Skeletal muscle tissue (tissue), 2 donors: ENCODE data around the gene TARS3. TPM values are rescaled to one million over a fixed set of nuclear protein-coding genes. Genes with fewer than 3 reads are reported as not detected.

ENCODE experiments used
- small RNA-seq: library from RNA; depleted of rRNA; stranded (forward); fragments of <200 nt; gene quantifications from one replicate; pipeline ENCODE3, GENCODE V24; 2014
- total RNA-seq: library from RNA; depleted of rRNA; stranded (reverse); fragments of >200 nt; gene quantifications from one replicate; pipeline ENCODE4 v1.2.3, GENCODE V29; 2014

Gene TARS3
- total RNA-seq, 1 donor from 2014 or later, result 21.4 TPM

Small RNA genes lying within 50 kb of the gene (small RNA-seq; reads per million reads assigned to genes)
- gene RN7SL209P (not detected), gene RNU6-807P (not detected)

Other genes with a start within 250 kb of the TARS3 start
- 11.5 TPM for gene PCSK6, start 234.8 kb downstream of the TARS3 start, total RNA-seq
- gene TM2D3, start 72.1 kb downstream of the TARS3 start, total RNA-seq, result 49.6 TPM
- gene OR4F6, start 79.0 kb upstream of the TARS3 start, total RNA-seq, result not detected
- gene OR4F15, start 87.7 kb upstream of the TARS3 start, total RNA-seq, result not detected